ENCODE results near the gene PPM1H.

GRCh38 chr12:62646566-62646965, 288.4 kb downstream of the PPM1H start:
- TF ChIP-seq CTCF (IDR thresholded peaks at IDR 0.05), result no peak
- no peak for TF ChIP-seq POLR2A (IDR thresholded peaks at IDR 0.05)
- TF ChIP-seq POLR2AphosphoS5 (IDR thresholded peaks at IDR 0.05), result no peak

All from sigmoid colon (tissue), 4 donors.